AG09309 (cell line): ENCODE data around the gene FAM20A.

Experiments used
- DNase-seq: peaks from one replicate; pipeline ENCODE4 v3.0.0-alpha.2; 2010; ENCODE audit warnings: low read depth
- H3K4me3 ChIP-seq: 2 replicates; pipeline ENCODE4 v1.5.1; 2011; ENCODE audit warnings: mild to moderate bottlenecking, low read depth, low read length, moderate library complexity; ENCODE audit not compliant: control insufficient read depth
- TF ChIP-seq, protein P1 (sequence below): IDR thresholded peaks from 2 replicates; pipeline ENCODE4 v1.5.1; 2011; ENCODE audit warnings: mild to moderate bottlenecking, low read depth, low read length, inconsistent platforms; ENCODE audit not compliant: insufficient read depth, control insufficient read depth; ENCODE audit errors: missing control alignments

FAM20A gene

DNA sequence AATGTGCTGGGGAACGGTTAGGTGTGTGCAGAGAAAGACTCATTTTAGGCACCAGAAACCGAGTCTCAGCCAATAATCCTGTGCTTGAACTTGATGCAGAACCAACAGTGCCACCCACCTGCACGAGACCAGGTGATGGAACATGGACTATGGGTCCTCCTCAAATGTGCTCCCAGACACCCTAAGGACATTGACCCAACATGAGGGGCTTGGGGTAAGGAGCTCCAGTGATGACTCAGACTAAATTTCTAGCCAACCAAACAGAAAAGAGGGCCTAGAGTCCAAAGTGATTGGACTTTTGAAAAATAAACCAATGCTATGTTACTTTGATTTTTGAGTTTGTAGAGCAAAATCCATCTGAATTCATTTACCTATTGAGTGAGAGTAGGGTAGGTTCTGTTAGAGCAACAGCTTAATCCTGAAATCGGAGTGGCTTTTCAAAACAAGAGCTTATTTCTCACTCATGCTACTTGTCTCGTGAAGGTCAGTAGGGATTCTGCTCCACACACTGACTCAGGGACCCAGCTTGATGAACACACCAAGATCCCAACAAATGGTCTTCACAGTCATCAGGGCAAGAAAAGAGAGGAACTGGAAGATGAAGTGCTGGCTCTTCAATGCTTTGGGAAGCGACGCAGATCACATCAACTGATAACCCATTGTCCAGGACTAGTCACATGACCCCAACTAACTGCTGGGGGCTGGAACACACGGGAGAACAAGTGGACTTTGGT, 21.8 kb downstream of the FAM20A start:
- TF ChIP-seq, protein P1, sequence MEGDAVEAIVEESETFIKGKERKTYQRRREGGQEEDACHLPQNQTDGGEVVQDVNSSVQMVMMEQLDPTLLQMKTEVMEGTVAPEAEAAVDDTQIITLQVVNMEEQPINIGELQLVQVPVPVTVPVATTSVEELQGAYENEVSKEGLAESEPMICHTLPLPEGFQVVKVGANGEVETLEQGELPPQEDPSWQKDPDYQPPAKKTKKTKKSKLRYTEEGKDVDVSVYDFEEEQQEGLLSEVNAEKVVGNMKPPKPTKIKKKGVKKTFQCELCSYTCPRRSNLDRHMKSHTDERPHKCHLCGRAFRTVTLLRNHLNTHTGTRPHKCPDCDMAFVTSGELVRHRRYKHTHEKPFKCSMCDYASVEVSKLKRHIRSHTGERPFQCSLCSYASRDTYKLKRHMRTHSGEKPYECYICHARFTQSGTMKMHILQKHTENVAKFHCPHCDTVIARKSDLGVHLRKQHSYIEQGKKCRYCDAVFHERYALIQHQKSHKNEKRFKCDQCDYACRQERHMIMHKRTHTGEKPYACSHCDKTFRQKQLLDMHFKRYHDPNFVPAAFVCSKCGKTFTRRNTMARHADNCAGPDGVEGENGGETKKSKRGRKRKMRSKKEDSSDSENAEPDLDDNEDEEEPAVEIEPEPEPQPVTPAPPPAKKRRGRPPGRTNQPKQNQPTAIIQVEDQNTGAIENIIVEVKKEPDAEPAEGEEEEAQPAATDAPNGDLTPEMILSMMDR: no peak
- DNase-seq: no peak
- H3K4me3 ChIP-seq: no peak overlapping the region

DNA sequence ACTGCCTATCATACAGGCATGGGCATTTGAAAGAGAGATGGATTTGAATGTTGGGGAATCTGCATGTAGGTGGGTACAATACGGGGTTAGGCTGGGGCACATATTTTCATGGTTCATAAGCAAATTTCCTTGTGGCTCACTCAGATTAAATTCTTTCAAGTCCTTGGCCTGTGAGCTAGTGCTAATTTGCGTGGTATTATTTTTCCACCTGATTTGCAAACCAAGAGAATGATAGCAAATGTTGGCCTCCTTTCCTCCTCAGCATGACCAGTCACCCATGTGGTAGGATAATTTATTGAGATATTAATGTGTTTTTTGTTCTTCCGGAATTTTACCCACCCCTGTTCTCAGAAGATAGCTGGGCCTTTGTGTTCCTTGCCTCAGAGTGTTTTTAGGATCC, 22.9 kb downstream of the FAM20A start:
- no peak for DNase-seq
- TF ChIP-seq, protein P1: no peak
- no peak overlapping the region for H3K4me3 ChIP-seq

DNA sequence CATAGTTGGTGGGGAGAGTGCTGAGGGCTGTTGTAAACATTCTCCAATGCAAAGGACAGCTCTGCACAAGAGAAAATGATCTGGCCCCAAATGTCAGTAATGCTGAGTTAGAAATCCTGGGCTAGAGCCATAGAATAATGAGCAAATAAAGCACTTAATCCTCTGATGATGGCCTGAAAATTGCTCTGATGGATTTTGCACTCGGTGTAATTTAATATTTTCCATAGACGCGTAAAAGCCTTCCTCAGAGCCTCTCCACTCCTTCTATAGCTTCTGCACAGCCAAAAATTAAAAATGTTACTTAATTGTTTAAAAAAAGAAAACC, 23.7 kb downstream of the FAM20A start:
- no peak overlapping the region for H3K4me3 ChIP-seq
- DNase-seq: no peak
- TF ChIP-seq, protein P1: no peak

DNA sequence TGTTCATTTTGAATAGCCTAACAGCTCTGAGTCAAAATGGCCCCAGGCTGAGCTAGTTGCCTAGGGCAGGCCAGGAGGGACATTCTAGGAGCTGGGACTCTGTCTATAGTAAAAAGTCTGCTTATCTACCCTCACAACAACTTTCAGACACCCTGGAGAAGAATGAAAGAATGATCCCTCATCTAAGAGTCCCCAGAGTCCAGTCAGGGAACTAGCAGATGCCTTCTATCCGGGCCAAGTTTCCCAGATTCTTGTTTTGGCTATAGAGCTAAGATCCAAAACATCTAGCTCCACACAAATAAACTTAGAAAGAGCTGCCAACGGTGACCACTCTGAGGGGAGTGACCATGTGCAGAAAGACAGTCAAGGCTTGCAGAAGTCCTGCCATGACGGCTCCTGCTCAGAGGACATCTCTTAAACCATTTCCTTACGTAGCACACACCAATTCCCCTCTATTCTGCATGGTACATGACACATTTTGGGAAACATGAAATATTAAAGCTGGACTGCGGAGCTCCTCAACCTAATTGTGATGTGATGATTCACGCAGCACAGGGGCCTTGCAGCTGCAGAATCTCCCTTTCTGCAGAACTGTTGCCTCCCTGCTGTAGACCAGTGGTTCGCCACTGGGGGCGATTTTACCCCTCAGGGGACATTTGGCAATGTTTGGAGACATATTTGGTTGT, 24.2 kb downstream of the FAM20A start:
- TF ChIP-seq, protein P1: peak; percentile 48
- H3K4me3 ChIP-seq: no peak overlapping the region
- no peak for DNase-seq

DNA sequence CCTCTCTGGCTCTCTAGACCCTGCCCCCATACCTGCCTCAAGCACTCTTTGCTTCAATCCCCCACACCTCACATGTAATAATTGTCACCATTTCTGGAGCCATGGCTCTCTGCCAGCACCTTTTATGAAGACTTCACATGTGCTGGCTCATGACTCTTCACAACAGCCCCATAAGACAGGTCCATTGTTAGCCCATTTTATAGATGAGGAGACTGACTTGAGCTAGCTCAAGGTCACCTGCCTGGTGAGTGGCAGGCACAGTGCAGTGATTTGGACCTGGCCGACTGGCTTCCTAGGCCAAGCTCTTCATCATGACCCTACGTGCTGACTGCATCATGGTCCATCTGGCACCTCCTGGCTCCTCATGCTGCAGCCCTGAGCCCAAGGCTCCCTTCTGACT, 25.0 kb downstream of the FAM20A start:
- H3K4me3 ChIP-seq: no peak overlapping the region
- TF ChIP-seq, protein P1: no peak
- no peak for DNase-seq

DNA sequence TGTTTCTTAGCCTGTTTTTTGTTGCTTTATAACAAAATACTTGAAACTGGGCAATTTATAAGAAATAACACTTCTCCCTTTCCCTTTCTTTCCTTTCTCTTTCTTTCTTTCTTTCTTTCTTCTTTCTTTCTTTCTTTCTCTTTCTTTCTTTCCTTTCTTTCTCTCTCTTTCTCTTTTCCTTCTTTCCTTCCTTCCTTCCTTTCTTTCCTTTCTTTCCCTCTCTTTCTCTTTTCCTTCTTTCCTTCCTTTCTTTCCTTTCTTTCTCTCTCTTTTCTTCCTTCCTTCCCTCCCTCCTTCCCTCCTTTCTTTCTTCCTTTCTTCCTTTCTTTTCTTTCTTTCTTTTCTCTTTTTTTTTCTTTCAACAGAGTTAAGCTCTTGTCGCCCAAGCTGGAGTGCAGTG, 27.8 kb downstream of the FAM20A start:
- H3K4me3 ChIP-seq: no peak overlapping the region
- DNase-seq: no peak
- TF ChIP-seq, protein P1: no peak
